ENCODE data around the gene CDH4. TPM values are rescaled to one million over a fixed set of nuclear protein-coding genes. Genes with fewer than 3 reads are reported as not detected.

CDH4 gene
- total RNA-seq, 3 donors from 2014 or later (not counting 1 experiment from before 2014, with no cell fraction given): 0.18 TPM; not detected in 2

DNA sequence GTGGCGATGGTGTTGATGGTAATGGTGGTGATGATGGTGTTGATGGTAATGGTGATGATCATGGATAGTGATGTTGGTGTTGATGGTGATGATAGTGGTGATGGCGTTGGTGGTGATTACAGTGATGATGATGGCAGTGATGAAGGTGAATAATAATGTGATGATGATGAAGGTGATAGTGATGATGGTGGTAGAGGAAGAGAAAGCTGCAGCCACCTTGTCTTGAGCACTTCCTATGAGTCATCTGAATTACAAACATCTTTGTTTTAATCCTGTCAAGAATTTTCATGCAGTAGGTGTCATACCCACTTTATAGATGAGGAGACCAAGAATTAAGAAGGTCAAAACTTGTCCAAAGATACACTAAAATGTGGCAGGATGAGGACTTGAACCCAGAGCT lies 571.2 kb downstream of the CDH4 start:
- peaks cover 4% of the 10 kb centered on the region in 2 donors for H3K9me3 Mint-ChIP-seq
- TF ChIP-seq CTCF (IDR thresholded peaks at IDR 0.05): no peak
- intact Hi-C loops (cut with micrococcal nuclease): no loop called here
- H3K27me3 Mint-ChIP-seq (ENCODE audit: low read depth in 2 of 2): no peaks in the 10 kb centered on the region
- H3K4me1 ChIP-seq (ENCODE audit: control insufficient read depth, insufficient read depth, low read length): no peaks in the 10 kb centered on the region
- no peak for DNase-seq
- H3K36me3 Mint-ChIP-seq: no peaks in the 10 kb centered on the region
- no peak overlapping the region for H3K27ac ChIP-seq (ENCODE audit: low read length)
- WGBS (ENCODE audit: insufficient coverage): 83% methylated on average over 2 of the region's 2 CpGs
- H3K4me3 Mint-ChIP-seq: no peak overlapping the region
- H3K9me3 ChIP-seq (ENCODE audit: control insufficient read depth, insufficient read depth, low read length): peaks cover 7% of the 10 kb centered on the region
- no peak overlapping the region for H3K27ac Mint-ChIP-seq
- H3K36me3 ChIP-seq (ENCODE audit: control insufficient read depth, insufficient read depth, low read length): no peaks in the 10 kb centered on the region
- H3K4me3 ChIP-seq (ENCODE audit: low read length): no peak overlapping the region
- no peak for ATAC-seq
- H3K4me1 Mint-ChIP-seq: no peaks in the 10 kb centered on the region
- no peaks in the 10 kb centered on the region for H3K27me3 ChIP-seq (ENCODE audit: control insufficient read depth, insufficient read depth, low read length)

DNA sequence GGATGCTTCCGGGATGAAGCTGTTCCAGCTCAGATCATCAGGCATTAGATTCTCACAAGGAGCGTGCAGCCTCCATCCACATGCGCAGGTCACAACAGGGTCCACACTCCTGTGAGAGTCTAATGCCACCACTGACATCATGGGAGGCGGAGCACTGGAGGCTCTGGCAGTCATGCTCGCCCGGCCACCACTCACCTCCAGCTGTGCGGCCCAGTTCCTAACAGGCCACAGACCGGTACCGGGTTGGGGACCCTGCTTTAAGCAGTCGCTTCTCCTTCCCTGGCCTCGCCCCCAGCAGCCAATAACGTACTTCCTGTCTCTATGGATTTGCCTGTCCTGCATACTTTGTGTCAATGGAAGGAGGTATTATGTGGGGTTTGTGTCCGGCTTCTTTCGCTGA lies 576.8 kb downstream of the CDH4 start:
- Mint-ChIP-seq H3K4me3 (no peak overlapping the region), H3K9me3 (no peaks in the 10 kb centered on the region), H3K27me3 (ENCODE audit: low read depth in 2 of 2) (no peaks in the 10 kb centered on the region), H3K4me1 (no peaks in the 10 kb centered on the region), H3K36me3 (no peaks in the 10 kb centered on the region), H3K27ac (no peak overlapping the region)
- ATAC-seq (no peak), DNase-seq (no peak)
- Histone ChIP-seq H3K4me1 (ENCODE audit: control insufficient read depth, insufficient read depth, low read length) (no peaks in the 10 kb centered on the region), H3K27ac (ENCODE audit: low read length) (no peak overlapping the region), H3K9me3 (ENCODE audit: control insufficient read depth, insufficient read depth, low read length) (peaks cover 4% of the 10 kb centered on the region), H3K4me3 (ENCODE audit: low read length) (no peak overlapping the region), H3K27me3 (ENCODE audit: control insufficient read depth, insufficient read depth, low read length) (no peaks in the 10 kb centered on the region), H3K36me3 (ENCODE audit: control insufficient read depth, insufficient read depth, low read length) (no peaks in the 10 kb centered on the region)
- intact Hi-C loops (cut with micrococcal nuclease): no loop called here
- WGBS (ENCODE audit: insufficient coverage): 91% methylated on average over 14 of the region's 14 CpGs
- no peak for TF ChIP-seq CTCF (IDR thresholded peaks at IDR 0.05)

GRCh38 chr20:61829526-61829925 lies 577.5 kb downstream of the CDH4 start:
- no peak for DNase-seq
- TF ChIP-seq CTCF (IDR thresholded peaks at IDR 0.05): no peak
- no peak overlapping the region for H3K4me3 ChIP-seq (ENCODE audit: low read length)
- ATAC-seq: no peak
- Mint-ChIP-seq H3K36me3 (no peaks in the 10 kb centered on the region), H3K4me3 (no peak overlapping the region), H3K27ac (no peak overlapping the region), H3K27me3 (ENCODE audit: low read depth in 2 of 2) (no peaks in the 10 kb centered on the region), H3K9me3 (no peaks in the 10 kb centered on the region), H3K4me1 (no peaks in the 10 kb centered on the region)
- 90% methylated on average over 13 of the region's 17 CpGs for WGBS (ENCODE audit: insufficient coverage)
- H3K27me3 ChIP-seq (ENCODE audit: control insufficient read depth, insufficient read depth, low read length): no peaks in the 10 kb centered on the region
- no peaks in the 10 kb centered on the region for H3K4me1 ChIP-seq (ENCODE audit: control insufficient read depth, insufficient read depth, low read length)
- H3K9me3 ChIP-seq (ENCODE audit: control insufficient read depth, insufficient read depth, low read length): peaks cover 4% of the 10 kb centered on the region
- intact Hi-C loops (cut with micrococcal nuclease): no loop called here
- no peak overlapping the region for H3K27ac ChIP-seq (ENCODE audit: low read length)
- H3K36me3 ChIP-seq (ENCODE audit: control insufficient read depth, insufficient read depth, low read length): no peaks in the 10 kb centered on the region

DNA sequence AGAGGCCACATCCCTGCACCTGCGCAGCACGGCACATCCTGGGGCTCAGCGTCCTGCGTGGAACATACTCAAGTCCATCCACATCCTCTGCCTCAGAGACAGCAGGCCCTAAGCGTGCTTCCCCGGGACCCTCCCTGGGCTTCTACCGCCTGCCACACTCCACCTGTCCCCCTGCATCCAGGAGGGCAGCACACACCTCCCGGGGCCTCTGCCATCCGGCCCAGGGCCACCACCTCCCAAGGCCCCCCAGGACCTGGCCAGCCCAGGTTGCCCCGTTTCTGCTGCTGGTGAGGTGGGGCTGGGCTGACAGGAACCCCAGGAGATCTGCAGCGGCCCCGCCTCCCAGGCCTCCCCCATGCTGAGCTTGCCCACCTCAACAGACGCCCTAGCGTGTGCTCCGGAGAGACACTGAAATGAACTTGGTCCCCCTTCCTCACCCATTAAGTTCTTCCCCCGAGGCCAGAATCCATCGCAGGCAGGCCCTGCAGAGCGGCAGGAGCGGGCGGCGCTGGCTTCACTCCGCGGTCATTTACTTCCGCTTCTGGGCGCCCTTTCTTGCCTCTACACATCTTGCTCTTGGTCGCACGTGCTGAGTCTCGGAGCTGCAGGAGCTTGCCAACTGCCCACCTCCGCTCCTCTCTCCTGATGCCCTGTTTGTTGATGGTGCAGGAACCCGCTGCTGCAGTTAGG lies 578.3 kb downstream of the CDH4 start:
- WGBS (ENCODE audit: insufficient coverage): 63% methylated on average over 30 of the region's 30 CpGs
- Histone ChIP-seq H3K9me3 (ENCODE audit: control insufficient read depth, insufficient read depth, low read length) (peaks cover 4% of the 10 kb centered on the region), H3K4me3 (ENCODE audit: low read length) (no peak overlapping the region), H3K4me1 (ENCODE audit: control insufficient read depth, insufficient read depth, low read length) (no peaks in the 10 kb centered on the region), H3K27ac (ENCODE audit: low read length) (no peak overlapping the region), H3K27me3 (ENCODE audit: control insufficient read depth, insufficient read depth, low read length) (no peaks in the 10 kb centered on the region), H3K36me3 (ENCODE audit: control insufficient read depth, insufficient read depth, low read length) (no peaks in the 10 kb centered on the region)
- no peaks in the 10 kb centered on the region for H3K4me1 Mint-ChIP-seq
- no peak overlapping the region for H3K4me3 Mint-ChIP-seq
- H3K27me3 Mint-ChIP-seq (ENCODE audit: low read depth in 2 of 2): no peaks in the 10 kb centered on the region
- ATAC-seq (no peak), DNase-seq (no peak)
- no peak overlapping the region for H3K27ac Mint-ChIP-seq
- intact Hi-C loops (cut with micrococcal nuclease): no loop called here
- no peaks in the 10 kb centered on the region for H3K9me3 Mint-ChIP-seq
- no peak for TF ChIP-seq CTCF (IDR thresholded peaks at IDR 0.05)
- H3K36me3 Mint-ChIP-seq: no peaks in the 10 kb centered on the region
